ENCODE results near the gene AGBL5. TPM values are rescaled to one million over a fixed set of nuclear protein-coding genes. Genes with fewer than 3 reads are reported as not detected.

The AGBL5 gene
- total and polyA plus RNA-seq, 8 donors: 7.8 to 29.0 (median 12.2) TPM

- Histone ChIP-seq H3K27me3 (no peaks in the 10 kb centered on the region), H3K27ac (no peak overlapping the region), H3K36me3 (peaks cover 16 to 69% (median 65%) of the 10 kb centered on the region in 4 donors), H3K4me3 (no peak overlapping the region), H3K9me3 (no peaks in the 10 kb centered on the region), H3K4me1 (peaks cover 6 to 24% (median 18%) of the 10 kb centered on the region in 4 donors)
- no peak for DNase-seq
- TF ChIP-seq CTCF (IDR thresholded peaks at IDR 0.05): no peak
- no peak for TF ChIP-seq POLR2AphosphoS5 (IDR thresholded peaks at IDR 0.05)
- TF ChIP-seq POLR2A (IDR thresholded peaks at IDR 0.05): no peak
- no peak for TF ChIP-seq EP300 (IDR thresholded peaks at IDR 0.05)
- intact Hi-C loops (cut with DNase I; ENCODE audit: low total_unique reads): no loop called here
- whole genome bisulfite sequencing, 5 donors: 92 to 95% (median 95%) methylated on average over 11 of the region's 11 CpGs
Observed at GRCh38 chr2:27054721-27055120, 3.3 kb downstream of the AGBL5 start.

GRCh38 chr2:27057184-27057583, 5.7 kb downstream of the AGBL5 start:
- Histone ChIP-seq H3K4me1 (peaks cover 2 to 14% (median 7%) of the 10 kb centered on the region in 4 donors), H3K27me3 (no peaks in the 10 kb centered on the region), H3K27ac (no peak overlapping the region), H3K9me3 (no peaks in the 10 kb centered on the region), H3K36me3 (peaks cover 16 to 81% (median 79%) of the 10 kb centered on the region in 4 donors), H3K4me3 (no peak overlapping the region)
- no peak for DNase-seq
- intact Hi-C loops (cut with DNase I; ENCODE audit: low total_unique reads): no loop called here
- TF ChIP-seq POLR2AphosphoS5 (IDR thresholded peaks at IDR 0.05): no peak
- TF ChIP-seq CTCF (IDR thresholded peaks at IDR 0.05): no peak
- TF ChIP-seq POLR2A (IDR thresholded peaks at IDR 0.05): no peak
- TF ChIP-seq EP300 (IDR thresholded peaks at IDR 0.05): no peak
- WGBS, 5 donors: 80 to 92% (median 87%) methylated on average over 6 of the region's 6 CpGs

GRCh38 chr2:27058210-27058609, 6.7 kb downstream of the AGBL5 start:
- Histone ChIP-seq H3K36me3 (peaks cover 16 to 84% (median 81%) of the 10 kb centered on the region in 4 donors), H3K27me3 (no peaks in the 10 kb centered on the region), H3K27ac (no peak overlapping the region), H3K4me3 (no peak overlapping the region), H3K9me3 (no peaks in the 10 kb centered on the region), H3K4me1 (peaks cover 0 to 4% (median 0%) of the 10 kb centered on the region in 4 donors)
- 88 to 94% (median 89%) methylated on average over 10 of the region's 10 CpGs for WGBS, 5 donors
- DNase-seq: no peak
- no peak for TF ChIP-seq POLR2A (IDR thresholded peaks at IDR 0.05)
- no peak for TF ChIP-seq POLR2AphosphoS5 (IDR thresholded peaks at IDR 0.05)
- no peak for TF ChIP-seq CTCF (IDR thresholded peaks at IDR 0.05)
- TF ChIP-seq EP300 (IDR thresholded peaks at IDR 0.05): no peak
- intact Hi-C loops (cut with DNase I; ENCODE audit: low total_unique reads): no loop called here

- no peak for DNase-seq
- Histone ChIP-seq H3K27me3 (no peaks in the 10 kb centered on the region), H3K4me3 (no peak overlapping the region), H3K9me3 (no peaks in the 10 kb centered on the region), H3K36me3 (peaks cover 11 to 73% (median 70%) of the 10 kb centered on the region in 4 donors), H3K4me1 (peaks cover 0 to 5% (median 2%) of the 10 kb centered on the region in 4 donors), H3K27ac (no peak overlapping the region)
- intact Hi-C loops (cut with DNase I; ENCODE audit: low total_unique reads): no loop called here
- TF ChIP-seq POLR2A (IDR thresholded peaks at IDR 0.05) (no peak), CTCF (IDR thresholded peaks at IDR 0.05) (no peak), EP300 (IDR thresholded peaks at IDR 0.05) (no peak), POLR2AphosphoS5 (IDR thresholded peaks at IDR 0.05) (no peak)
- 72 to 85% (median 83%) methylated on average over 8 to 15 of the region's 15 CpGs for WGBS, 5 donors
Observed at GRCh38 chr2:27059141-27059820, 7.8 kb downstream of the AGBL5 start.

All from stomach (tissue), 9 donors.